NB4 (cell line): ENCODE measurements around the gene PNPLA7.

Experiments used
- MYC ChIP-seq: IDR thresholded peaks from 2 replicates; pipeline ENCODE4 v1.6.1; 2011; ENCODE audit warnings: low read depth, low read length
- POLR2A ChIP-seq: IDR thresholded peaks from 2 replicates; pipeline ENCODE4 v1.6.1; 2011; ENCODE audit warnings: mild to moderate bottlenecking; ENCODE audit not compliant: insufficient read length; ENCODE audit errors: extremely low read depth
- TF ChIP-seq, protein P1 (sequence below): IDR thresholded peaks from one replicate; pipeline ENCODE4 v1.5.1; 2012; ENCODE audit warnings: low read depth, low read length

DNA sequence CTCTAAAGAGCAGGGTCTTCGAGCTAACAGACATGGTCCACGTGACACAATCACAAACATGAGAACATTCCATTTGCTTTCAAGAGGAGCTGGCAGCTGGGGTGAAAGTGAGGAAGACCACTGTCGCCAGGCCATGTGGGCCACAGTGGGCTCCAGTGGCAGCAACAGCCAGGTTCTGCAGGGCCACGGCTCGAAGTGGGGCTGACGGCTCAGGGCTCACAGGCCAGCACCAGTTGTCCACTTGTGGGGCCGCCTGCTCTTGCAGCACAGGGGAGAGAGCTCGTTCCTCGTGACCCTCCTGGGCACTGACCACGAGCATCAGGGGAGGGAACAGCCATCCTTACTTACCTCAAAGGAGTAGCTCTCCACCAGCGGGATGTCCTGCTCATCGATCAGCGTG, 38.1 kb upstream of the PNPLA7 start:
- TF ChIP-seq MYC: no peak
- TF ChIP-seq, protein P1, sequence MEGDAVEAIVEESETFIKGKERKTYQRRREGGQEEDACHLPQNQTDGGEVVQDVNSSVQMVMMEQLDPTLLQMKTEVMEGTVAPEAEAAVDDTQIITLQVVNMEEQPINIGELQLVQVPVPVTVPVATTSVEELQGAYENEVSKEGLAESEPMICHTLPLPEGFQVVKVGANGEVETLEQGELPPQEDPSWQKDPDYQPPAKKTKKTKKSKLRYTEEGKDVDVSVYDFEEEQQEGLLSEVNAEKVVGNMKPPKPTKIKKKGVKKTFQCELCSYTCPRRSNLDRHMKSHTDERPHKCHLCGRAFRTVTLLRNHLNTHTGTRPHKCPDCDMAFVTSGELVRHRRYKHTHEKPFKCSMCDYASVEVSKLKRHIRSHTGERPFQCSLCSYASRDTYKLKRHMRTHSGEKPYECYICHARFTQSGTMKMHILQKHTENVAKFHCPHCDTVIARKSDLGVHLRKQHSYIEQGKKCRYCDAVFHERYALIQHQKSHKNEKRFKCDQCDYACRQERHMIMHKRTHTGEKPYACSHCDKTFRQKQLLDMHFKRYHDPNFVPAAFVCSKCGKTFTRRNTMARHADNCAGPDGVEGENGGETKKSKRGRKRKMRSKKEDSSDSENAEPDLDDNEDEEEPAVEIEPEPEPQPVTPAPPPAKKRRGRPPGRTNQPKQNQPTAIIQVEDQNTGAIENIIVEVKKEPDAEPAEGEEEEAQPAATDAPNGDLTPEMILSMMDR: no peak
- no peak for TF ChIP-seq POLR2A
